Measurements from ENCODE around the gene GALNT11.
"Not testable (repeated sequence)": the region's sequence is repeated elsewhere in the genome, so short reads cannot be mapped to it uniquely, and the experiment has no call there.

The GALNT11 gene

DNA sequence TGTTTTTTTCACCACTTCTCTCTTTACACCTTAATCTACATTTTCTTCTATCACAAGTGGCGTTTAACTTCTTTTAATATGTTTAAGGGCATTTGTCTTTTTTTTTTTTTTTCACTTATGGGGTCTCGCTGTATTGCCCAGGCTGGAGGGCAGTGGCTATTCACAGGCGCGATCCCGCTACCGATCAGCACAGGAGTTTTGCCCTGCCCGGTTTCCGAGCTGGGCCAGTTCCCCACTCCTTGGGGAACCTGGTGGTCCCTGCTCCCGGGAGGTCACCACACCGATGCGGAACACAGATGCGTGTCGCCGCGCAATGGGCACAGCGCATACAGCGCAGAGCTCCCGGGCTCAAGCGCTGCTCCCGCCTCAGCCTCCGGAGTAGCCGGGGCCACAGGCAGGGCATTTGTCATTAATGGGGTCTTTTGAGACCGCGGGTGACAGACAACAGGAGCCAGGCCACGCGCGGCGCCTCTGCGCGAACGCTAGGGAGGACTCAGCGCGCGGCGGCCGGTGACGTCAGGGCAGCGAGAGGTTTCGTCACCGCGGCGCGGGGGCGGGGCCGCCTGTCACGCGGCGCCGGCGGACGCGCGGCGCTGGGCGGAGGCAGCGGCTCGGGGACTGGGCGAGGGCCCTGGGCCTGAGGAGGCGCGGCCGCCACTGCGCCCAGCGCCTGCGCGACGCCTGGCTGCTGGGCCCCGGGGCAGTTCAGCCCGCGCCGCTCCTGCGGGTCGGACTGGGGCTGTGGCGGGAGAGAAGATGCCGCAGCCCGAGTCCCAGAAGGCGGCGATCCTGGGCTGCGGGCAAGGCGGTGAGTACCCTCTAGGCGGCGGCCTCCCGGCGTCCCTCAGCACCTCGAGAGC, at the start of gene GALNT11:
GALNT11 (plus strand) TSS at position 598 of the 860 bp plus-strand sequence. CDS start 68,554 bp downstream, outside the sequence.
- peak; percentile 10 for DNase-seq (ENCODE audit: low read depth, low spot score)

DNA sequence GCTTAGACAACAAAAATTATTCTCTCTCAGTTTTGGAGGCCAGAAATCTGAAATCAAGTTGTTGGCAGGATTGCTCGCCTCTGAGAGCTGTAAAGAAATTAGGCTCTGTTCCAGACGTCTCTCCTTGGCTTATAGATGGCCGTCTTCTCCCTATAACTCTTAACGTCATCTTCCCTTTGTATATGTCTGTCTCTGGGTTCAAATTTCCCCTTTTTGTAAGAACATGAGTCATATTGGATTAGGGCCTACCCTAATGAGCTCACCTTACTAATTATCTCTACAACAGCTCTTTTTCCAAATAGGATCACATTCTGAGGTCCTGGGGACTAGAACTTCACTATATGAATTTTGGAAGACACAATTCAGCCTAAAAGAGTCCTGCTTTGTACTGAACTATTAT, 46.9 kb upstream of the GALNT11 start:
- DNase-seq (ENCODE audit: low read depth, low spot score) = no peak

DNA sequence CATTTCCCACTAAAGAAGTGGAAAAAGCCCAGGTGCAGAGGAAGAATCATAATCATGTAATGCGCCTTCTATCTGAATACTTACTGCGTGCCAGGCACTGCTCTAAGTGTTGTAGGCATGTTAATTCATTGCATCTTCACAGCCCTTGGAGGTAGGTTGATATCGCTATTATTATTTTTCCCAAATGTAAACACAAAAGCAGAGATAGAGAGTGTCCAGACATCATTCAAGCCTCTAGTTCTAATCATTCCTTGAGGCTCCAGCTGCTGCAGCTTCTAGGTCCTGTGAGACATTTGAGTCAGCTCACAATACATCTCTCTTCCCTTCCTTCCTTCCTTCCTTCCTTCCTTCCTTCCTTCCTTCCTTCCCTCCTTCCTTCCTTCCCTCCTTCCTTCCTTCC, 44.3 kb upstream of the GALNT11 start:
- no peak for DNase-seq (ENCODE audit: low read depth, low spot score)

DNA sequence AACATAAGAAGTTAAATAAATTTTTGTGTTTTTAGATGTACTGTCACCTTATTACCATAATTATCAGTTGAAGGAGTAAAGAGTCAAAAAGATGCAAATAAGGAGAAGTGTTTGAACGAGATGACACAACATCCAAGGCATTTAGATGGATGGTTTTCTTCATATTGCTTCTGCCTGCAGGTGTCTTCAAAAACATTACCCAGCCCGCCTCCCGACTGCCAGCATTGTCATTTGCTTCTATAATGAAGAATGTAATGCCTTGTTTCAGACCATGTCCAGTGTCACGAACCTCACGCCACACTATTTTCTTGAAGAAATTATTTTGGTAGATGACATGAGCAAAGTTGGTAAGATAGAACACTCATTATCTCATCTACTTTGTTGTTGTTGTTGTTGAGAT, 42.7 kb upstream of the GALNT11 start:
- no peak for DNase-seq (ENCODE audit: low read depth, low spot score)

- no peak for DNase-seq (ENCODE audit: low read depth, low spot score)
Measured at GRCh38 chr7:151984612-151985011, 40.9 kb upstream of the GALNT11 start.

GRCh38 chr7:151987748-151988529, 37.5 kb upstream of the GALNT11 start:
- no peak for DNase-seq (ENCODE audit: low read depth, low spot score)

DNA sequence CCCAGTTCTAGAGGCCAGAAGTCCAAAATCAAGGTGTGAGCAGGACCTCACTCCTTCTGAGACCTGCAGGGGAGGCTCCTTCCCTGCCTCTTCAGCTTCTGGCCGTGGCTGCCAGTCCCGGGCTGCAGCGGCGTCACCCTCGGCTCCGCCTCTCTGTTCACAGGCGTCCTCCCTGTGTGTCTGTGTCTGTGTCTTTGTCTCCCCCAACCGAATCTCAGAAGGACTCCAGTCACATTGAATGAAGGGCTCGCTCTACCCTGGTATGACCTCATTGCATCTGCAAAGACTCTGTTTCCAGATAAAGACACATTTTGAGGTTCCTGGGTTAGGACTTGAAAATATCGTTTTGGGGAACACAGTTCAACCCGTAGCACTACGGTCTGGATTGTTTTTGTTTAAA, 33.1 kb upstream of the GALNT11 start:
- DNase-seq (ENCODE audit: low read depth, low spot score) = no peak

DNA sequence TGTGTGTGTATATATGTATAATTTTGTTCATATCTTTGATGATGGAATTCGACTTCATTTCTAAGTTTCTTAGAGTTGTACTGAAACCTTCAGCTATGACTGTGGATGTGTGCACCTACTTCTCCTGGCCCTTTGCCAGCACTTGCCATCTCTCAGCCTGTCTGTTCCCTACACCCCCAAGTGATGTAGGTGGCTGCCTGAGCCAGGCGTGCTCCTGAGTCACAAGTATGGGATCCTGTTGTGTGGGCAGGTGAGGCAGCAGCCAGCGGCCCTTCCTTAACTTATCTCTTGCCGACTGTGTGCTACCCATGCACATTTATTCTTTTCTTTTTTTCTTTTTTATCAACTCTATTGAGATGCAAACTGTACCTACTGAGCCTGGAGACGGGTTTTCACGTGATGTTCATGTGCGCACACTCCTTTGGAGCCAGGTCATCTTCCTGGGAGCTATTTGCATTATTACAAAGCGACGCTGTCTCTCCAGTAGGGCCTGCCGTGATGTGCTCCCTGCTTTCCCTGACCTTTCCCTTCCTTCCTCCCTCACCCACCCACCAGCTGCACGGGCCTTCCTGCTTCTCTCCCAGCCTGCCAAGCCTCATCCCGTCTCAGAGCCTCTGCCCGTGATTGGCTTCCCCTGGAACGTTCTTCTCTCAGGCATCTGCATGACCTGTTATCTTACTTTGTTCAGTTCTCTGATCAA, 31.3 kb upstream of the GALNT11 start:
- DNase-seq (ENCODE audit: low read depth, low spot score) = no peak

GRCh38 chr7:151999424-152000090, 25.9 kb upstream of the GALNT11 start:
- no peak for DNase-seq (ENCODE audit: low read depth, low spot score)

- DNase-seq (ENCODE audit: low read depth, low spot score) = no peak
Measured at GRCh38 chr7:152000191-152000590, 25.3 kb upstream of the GALNT11 start.

- DNase-seq (ENCODE audit: low read depth, low spot score) = no peak
Measured at GRCh38 chr7:152006336-152006735, 19.1 kb upstream of the GALNT11 start.

DNA sequence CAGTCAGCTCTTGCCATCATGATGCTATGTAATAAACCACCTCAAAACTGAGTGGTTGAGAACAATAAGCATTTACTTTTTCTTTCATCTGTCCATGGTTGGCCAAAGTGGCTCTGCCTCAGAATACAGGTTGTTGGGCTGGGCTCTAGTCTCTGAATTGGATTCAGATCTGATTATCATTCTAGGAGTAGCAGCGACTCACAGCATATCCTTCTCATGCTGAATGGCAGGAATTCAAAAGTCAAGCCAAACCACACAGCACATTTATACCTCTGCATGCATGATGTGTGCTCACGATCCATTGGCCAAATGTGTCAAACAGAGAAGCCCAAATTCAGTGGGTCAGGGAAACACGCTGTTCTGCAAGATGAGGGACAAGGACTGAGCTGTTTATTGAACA, 13.6 kb upstream of the GALNT11 start:
- no peak for DNase-seq (ENCODE audit: low read depth, low spot score)

GRCh38 chr7:152013230-152013629, 12.2 kb upstream of the GALNT11 start:
- DNase-seq (ENCODE audit: low read depth, low spot score) = no peak

- no peak for DNase-seq (ENCODE audit: low read depth, low spot score)
Measured at GRCh38 chr7:152013974-152014373, 11.5 kb upstream of the GALNT11 start.

DNA sequence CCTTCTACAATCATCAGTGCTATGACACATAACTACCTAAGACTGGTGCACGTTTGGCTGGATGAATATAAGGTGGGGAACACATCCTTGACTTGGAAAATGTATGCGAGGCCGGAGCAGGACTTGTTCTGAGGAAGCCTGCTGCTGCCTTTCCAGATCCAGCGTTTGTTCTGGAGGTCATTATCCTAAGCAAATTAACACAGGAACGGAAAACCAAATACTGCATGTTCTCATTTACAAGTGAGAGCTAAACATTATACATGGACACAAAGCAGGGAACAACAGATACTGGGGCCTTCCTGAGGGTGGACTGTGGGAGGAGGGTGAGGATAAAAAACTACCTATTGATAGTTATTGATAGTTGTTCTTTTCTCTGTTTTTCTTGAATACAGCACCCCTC, 10.8 kb upstream of the GALNT11 start:
- no peak for DNase-seq (ENCODE audit: low read depth, low spot score)

- no peak for DNase-seq (ENCODE audit: low read depth, low spot score)
Measured at GRCh38 chr7:152015600-152015999, 9.9 kb upstream of the GALNT11 start.

DNA sequence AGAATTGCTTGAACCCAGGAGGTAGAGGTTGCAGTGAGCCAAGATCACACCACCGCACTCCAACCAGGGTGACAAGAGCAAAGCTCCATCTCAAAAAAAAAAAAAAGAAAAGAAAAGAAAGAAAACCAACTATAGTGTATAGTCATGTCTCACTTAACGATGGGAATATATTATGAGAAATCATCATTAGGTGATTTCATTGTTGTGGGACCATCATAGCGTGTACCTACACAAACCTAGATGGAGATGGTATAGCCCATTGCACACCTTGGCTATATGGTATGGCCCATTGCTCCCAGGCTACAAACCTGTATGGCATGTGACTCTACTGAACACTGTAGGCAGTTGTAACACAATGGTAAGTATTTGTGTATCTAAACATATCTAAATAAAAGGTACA, 8.5 kb upstream of the GALNT11 start:
- no peak for DNase-seq (ENCODE audit: low read depth, low spot score)

GRCh38 chr7:152017683-152018082, 7.8 kb upstream of the GALNT11 start:
- DNase-seq (ENCODE audit: low read depth, low spot score) = not testable (repeated sequence)

- DNase-seq (ENCODE audit: low read depth, low spot score) = not testable (repeated sequence)
Measured at GRCh38 chr7:152021740-152022139, 3.7 kb upstream of the GALNT11 start.

GRCh38 chr7:152025937-152026890, 740 bp downstream of the GALNT11 start:
- no peak for DNase-seq (ENCODE audit: low read depth, low spot score)
